ENCODE measurements around the gene LOXL1. TPM values are rescaled to one million over a fixed set of nuclear protein-coding genes. Genes with fewer than 3 reads are reported as not detected.

The LOXL1 gene
- total RNA-seq, 1 donor from 2014 or later = 29.0 TPM

DNA sequence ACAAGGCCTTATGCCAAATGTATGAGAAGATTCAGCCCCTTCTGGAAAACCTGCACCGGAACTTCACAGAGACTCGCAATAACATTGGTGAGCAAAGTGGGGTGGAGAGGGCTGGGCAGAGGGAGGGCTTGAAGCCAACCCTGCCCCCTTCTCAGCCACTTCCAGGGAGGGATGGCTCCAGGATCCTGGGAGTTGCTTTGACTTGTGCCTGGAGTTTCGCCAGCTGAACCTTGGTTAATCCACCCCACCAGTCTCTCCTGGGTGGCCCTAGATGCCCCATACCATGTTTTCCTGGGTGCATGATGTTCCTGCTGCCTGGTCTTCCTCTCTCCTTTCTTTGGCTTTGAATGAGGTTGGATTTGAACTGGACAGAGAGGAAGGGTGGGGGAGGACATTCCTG is 42.1 kb upstream of the LOXL1 start:
- no peak for DNase-seq (ENCODE audit: extremely low spot score in 2 of 2)
- no peaks in the 10 kb centered on the region for H3K4me1 ChIP-seq
- H3K9me3 ChIP-seq = no peaks in the 10 kb centered on the region
- no peak overlapping the region for H3K4me3 ChIP-seq
- TF ChIP-seq POLR2AphosphoS5 (IDR thresholded peaks at IDR 0.05; ENCODE audit: insufficient read depth in 1 of 2, low read depth in 1 of 2) (no peak), POLR2A (IDR thresholded peaks at IDR 0.05) (no peak), CTCF (IDR thresholded peaks at IDR 0.05) (no peak)
- no peak overlapping the region for H3K27ac ChIP-seq
- intact Hi-C loops (cut with DNase I) = no loop called here
- H3K36me3 ChIP-seq = no peaks in the 10 kb centered on the region
- H3K27me3 ChIP-seq = no peaks in the 10 kb centered on the region

DNA sequence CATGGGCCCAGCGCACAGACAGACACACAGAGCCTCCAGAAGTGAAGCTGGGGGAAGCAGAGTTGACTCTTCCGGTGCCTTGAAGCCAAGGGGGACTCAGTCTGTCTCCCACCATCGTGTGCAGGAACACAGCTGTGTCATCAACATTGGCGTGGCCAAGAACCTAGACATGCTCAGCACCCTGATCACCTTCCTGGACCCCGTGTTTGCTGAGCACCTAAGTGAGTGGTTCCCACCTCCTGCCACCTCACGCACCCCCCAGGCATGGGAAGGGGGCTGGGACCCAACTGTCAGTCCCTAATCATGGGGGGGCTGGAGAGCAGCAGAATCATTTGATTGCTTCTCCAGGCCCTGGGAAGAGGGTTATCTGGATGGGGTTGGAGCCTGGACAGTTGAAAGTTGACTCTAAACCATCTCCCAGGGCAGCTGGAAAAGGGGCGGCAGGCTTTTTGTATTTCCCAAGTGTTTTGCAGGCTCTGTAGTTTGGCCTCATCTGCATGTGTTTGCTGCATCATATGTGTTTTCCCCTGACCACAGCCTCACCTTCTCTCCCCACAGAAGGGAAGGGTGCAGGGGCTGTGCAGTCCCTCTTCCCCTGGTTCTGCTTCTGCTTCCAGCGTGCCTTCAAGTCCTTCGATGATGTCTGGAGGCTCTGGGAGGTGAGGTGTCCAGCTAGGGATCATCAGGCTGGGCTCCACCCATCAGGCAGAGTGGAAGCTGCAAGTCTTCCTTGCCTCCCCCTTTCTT is 40.1 kb upstream of the LOXL1 start:
- H3K27ac ChIP-seq = no peak overlapping the region
- DNase-seq (ENCODE audit: extremely low spot score in 2 of 2) = no peak
- TF ChIP-seq CTCF (IDR thresholded peaks at IDR 0.05) (no peak), POLR2AphosphoS5 (IDR thresholded peaks at IDR 0.05; ENCODE audit: insufficient read depth in 1 of 2, low read depth in 1 of 2) (no peak), POLR2A (IDR thresholded peaks at IDR 0.05) (no peak)
- intact Hi-C loops (cut with DNase I) = no loop called here
- no peaks in the 10 kb centered on the region for H3K4me1 ChIP-seq
- no peak overlapping the region for H3K4me3 ChIP-seq
- H3K36me3 ChIP-seq = no peaks in the 10 kb centered on the region
- no peaks in the 10 kb centered on the region for H3K9me3 ChIP-seq
- no peaks in the 10 kb centered on the region for H3K27me3 ChIP-seq

DNA sequence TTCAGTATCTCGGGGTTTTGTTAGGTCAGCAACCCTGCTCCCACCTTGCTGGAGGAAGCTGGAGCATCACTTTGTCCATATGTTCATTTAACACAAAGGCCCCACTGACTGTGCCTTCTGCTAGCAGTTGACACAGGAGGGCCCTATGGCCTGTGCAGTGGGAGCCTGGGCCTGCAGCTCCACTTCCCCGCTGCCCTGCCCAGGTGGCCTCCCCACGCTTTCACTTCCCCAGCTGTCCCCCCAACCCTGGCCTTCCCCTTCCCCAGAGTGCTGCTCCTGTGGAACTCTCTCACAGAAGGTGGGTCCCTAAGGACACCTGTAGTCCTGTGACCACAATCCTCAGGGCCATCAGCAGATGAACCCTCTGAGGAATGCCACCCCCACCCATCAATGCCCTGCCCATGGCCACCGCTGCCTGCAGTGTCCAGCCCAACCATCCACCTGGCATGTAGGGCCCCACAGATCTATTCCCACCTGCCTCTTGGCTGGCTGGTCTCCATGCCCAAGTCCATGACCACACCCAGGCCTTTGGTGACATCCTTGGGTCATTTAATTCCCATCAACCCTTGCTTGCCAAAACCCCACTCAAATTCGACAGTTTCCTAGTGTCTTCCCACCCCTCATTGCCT is 39.4 kb upstream of the LOXL1 start:
- no peak for DNase-seq (ENCODE audit: extremely low spot score in 2 of 2)
- Histone ChIP-seq H3K9me3 (no peaks in the 10 kb centered on the region), H3K27ac (no peak overlapping the region), H3K36me3 (no peaks in the 10 kb centered on the region), H3K4me3 (no peak overlapping the region), H3K27me3 (no peaks in the 10 kb centered on the region), H3K4me1 (no peaks in the 10 kb centered on the region)
- intact Hi-C loops (cut with DNase I) = no loop called here
- TF ChIP-seq POLR2A (IDR thresholded peaks at IDR 0.05) (no peak), CTCF (IDR thresholded peaks at IDR 0.05) (no peak), POLR2AphosphoS5 (IDR thresholded peaks at IDR 0.05; ENCODE audit: insufficient read depth in 1 of 2, low read depth in 1 of 2) (no peak)

DNA sequence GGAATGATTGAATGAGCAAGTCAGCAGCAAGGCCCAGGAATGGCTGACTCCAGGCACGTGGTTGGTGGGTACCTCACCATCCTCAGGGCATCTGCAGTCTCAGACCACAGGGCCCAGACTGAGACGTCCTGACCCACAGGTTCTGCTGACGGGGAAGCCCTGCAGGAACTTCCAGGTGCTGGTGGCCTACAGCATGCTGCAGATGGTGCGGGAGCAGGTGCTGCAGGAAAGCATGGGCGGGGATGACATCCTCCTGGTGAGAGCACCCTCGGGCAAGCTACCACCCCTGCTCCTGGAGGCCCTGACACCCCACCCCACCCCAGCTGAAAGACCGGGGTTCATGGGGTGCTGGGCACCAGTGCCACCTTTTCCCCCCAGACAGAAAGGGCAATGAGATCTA is 38.8 kb upstream of the LOXL1 start:
- H3K27ac ChIP-seq = no peak overlapping the region
- TF ChIP-seq CTCF (IDR thresholded peaks at IDR 0.05) (no peak), POLR2A (IDR thresholded peaks at IDR 0.05) (no peak), POLR2AphosphoS5 (IDR thresholded peaks at IDR 0.05; ENCODE audit: insufficient read depth in 1 of 2, low read depth in 1 of 2) (no peak)
- H3K36me3 ChIP-seq = no peaks in the 10 kb centered on the region
- H3K4me3 ChIP-seq = no peak overlapping the region
- intact Hi-C loops (cut with DNase I) = no loop called here
- no peak for DNase-seq (ENCODE audit: extremely low spot score in 2 of 2)
- no peaks in the 10 kb centered on the region for H3K9me3 ChIP-seq
- H3K27me3 ChIP-seq = no peaks in the 10 kb centered on the region
- no peaks in the 10 kb centered on the region for H3K4me1 ChIP-seq

Measured in vagina (tissue), 2 donors.